ENCODE results near the gene PI4K2B.

GRCh38 chr4:25321703-25322102 lies 87.9 kb downstream of the PI4K2B start:
- TF ChIP-seq, protein P1, sequence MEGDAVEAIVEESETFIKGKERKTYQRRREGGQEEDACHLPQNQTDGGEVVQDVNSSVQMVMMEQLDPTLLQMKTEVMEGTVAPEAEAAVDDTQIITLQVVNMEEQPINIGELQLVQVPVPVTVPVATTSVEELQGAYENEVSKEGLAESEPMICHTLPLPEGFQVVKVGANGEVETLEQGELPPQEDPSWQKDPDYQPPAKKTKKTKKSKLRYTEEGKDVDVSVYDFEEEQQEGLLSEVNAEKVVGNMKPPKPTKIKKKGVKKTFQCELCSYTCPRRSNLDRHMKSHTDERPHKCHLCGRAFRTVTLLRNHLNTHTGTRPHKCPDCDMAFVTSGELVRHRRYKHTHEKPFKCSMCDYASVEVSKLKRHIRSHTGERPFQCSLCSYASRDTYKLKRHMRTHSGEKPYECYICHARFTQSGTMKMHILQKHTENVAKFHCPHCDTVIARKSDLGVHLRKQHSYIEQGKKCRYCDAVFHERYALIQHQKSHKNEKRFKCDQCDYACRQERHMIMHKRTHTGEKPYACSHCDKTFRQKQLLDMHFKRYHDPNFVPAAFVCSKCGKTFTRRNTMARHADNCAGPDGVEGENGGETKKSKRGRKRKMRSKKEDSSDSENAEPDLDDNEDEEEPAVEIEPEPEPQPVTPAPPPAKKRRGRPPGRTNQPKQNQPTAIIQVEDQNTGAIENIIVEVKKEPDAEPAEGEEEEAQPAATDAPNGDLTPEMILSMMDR (IDR thresholded peaks at IDR 0.05): no peak
- no peak for TF ChIP-seq POLR2A (IDR thresholded peaks at IDR 0.05)
